Hepatocyte (in vitro differentiated cells): ENCODE data around the gene WNT7A. TPM values are rescaled to one million over a fixed set of nuclear protein-coding genes. Genes with fewer than 3 reads are reported as not detected.

ENCODE experiments used
- DNase-seq: peaks from one replicate; pipeline ENCODE4 v3.0.0-alpha.2; 2016; ENCODE audit warnings: low spot score
- H2AFZ ChIP-seq: fragments of 200-600 bp; sonication (generic); 2 replicates; pipeline ENCODE4 v1.6.0; 2016; ENCODE audit warnings: antibody characterized with exemption, mild to moderate bottlenecking
- H3K27ac ChIP-seq: fragments of 200-600 bp; sonication (generic); 2 replicates; pipeline ENCODE4 v1.5.1; 2016; ENCODE audit warnings: mild to moderate bottlenecking
- H3K27me3 ChIP-seq: fragments of 200-600 bp; sonication (generic); 2 replicates; pipeline ENCODE4 v1.6.1; 2016
- H3K36me3 ChIP-seq: fragments of 200-600 bp; sonication (generic); replicated peaks from 2 replicates; pipeline ENCODE4 v1.5.1; 2016; ENCODE audit warnings: low read depth; ENCODE audit not compliant: insufficient read depth
- H3K4me1 ChIP-seq: fragments of 200-600 bp; sonication (generic); 2 replicates; pipeline ENCODE4 v1.5.1; 2016; ENCODE audit warnings: mild to moderate bottlenecking, moderate library complexity; ENCODE audit not compliant: insufficient read depth
- H3K4me2 ChIP-seq: fragments of 200-600 bp; sonication (generic); 2 replicates; pipeline ENCODE4 v1.6.0; 2016
- H3K4me3 ChIP-seq: fragments of 200-600 bp; sonication (generic); 2 replicates; pipeline ENCODE4 v1.5.1; 2016; ENCODE audit warnings: mild to moderate bottlenecking
- H3K79me2 ChIP-seq: fragments of 200-600 bp; sonication (generic); 2 replicates; pipeline ENCODE4 v1.6.0; 2017; ENCODE audit warnings: mild to moderate bottlenecking
- H3K9me2 ChIP-seq: fragments of 200-600 bp; sonication (generic); replicated peaks from 2 replicates; pipeline ENCODE4 v1.6.0; 2017; ENCODE audit warnings: mild to moderate bottlenecking; ENCODE audit not compliant: insufficient read depth
- H3K9me3 ChIP-seq: fragments of 200-600 bp; sonication (generic); 2 replicates; pipeline ENCODE4 v1.5.1; 2016; ENCODE audit warnings: low read depth, mild to moderate bottlenecking
- H4K20me1 ChIP-seq: fragments of 200-600 bp; sonication (generic); 2 replicates; pipeline ENCODE4 v1.6.0; 2016; ENCODE audit warnings: mild to moderate bottlenecking; ENCODE audit not compliant: insufficient read depth, poor library complexity, severe bottlenecking
- EZH2 ChIP-seq: fragments of 200-600 bp; sonication (generic); IDR thresholded peaks from 2 replicates; pipeline ENCODE4 v1.6.1; 2016; ENCODE audit warnings: antibody characterized with exemption, mild to moderate bottlenecking, borderline replicate concordance
- EZH2phosphoT487 ChIP-seq: fragments of 200-600 bp; sonication (generic); IDR thresholded peaks from one replicate; pipeline ENCODE4 v1.6.1; 2018; ENCODE audit warnings: antibody characterized with exemption, mild to moderate bottlenecking, low read depth, moderate library complexity; ENCODE audit not compliant: unreplicated experiment, severe bottlenecking
- WGBS: methylation state at CpG from one replicate; pipeline ENCODE4 v1.1.6; 2016; ENCODE audit warnings: low lambda C conversion rate; ENCODE audit errors: missing lambda C conversion rate; 5-methylcytosine and 5-hydroxymethylcytosine counted together
- polyA plus RNA-seq: library from polyadenylated mRNA; unstranded; fragments of >200 nt; fragmentation: Nextera tagmentation; extraction: Ambion mirVana; gene quantifications from 2 replicates; pipeline ENCODE4 v1.2.1, GENCODE V29; 2016
- total RNA-seq: library from RNA; depleted of rRNA; stranded (reverse); fragments of >200 nt; gene quantifications from 2 replicates; pipeline ENCODE4 v1.2.3, GENCODE V29; 2014
- TF ChIP-seq, protein P1 (sequence below): fragments of 200-600 bp; sonication (generic); IDR thresholded peaks from 2 replicates; pipeline ENCODE4 v1.5.1; 2016; ENCODE audit warnings: antibody characterized with exemption, mild to moderate bottlenecking; ENCODE audit not compliant: poor library complexity

Gene WNT7A
- total and polyA plus RNA-seq, 2 experiments from 2014 or later, result 0.04 to 0.13 TPM

DNA sequence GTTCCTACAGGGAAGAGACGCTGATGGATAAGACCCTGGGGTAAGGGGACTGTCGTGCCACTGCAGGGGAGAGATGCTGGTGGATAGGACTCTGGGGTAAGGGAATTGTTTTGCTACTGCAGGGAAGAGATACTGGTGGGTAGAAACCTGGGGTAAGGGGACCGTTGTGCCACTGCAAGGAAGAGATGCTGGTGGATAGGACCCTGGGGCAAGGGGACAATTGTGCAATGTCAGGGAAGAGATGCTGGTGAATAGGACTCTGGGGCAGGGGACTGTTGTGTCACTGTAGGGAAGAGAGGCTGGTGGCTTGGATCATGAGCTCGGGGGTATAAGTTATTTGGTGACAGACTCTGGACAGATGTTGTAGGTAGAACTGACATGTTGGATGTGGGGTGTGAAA is 37.6 kb downstream of the WNT7A start:
- Histone ChIP-seq H3K27me3 (peaks cover 3% of the 10 kb centered on the region), H3K4me1 (no peaks in the 10 kb centered on the region), H3K4me2 (no peak overlapping the region), H3K27ac (no peak overlapping the region), H4K20me1 (no peaks in the 10 kb centered on the region), H3K36me3 (no peaks in the 10 kb centered on the region), H3K4me3 (no peak overlapping the region), H2AFZ (no peak overlapping the region), H3K9me2 (no peaks in the 10 kb centered on the region), H3K9me3 (no peaks in the 10 kb centered on the region), H3K79me2 (no peaks in the 10 kb centered on the region)
- no peak for TF ChIP-seq EZH2phosphoT487
- no peak for TF ChIP-seq EZH2
- TF ChIP-seq, protein P1, sequence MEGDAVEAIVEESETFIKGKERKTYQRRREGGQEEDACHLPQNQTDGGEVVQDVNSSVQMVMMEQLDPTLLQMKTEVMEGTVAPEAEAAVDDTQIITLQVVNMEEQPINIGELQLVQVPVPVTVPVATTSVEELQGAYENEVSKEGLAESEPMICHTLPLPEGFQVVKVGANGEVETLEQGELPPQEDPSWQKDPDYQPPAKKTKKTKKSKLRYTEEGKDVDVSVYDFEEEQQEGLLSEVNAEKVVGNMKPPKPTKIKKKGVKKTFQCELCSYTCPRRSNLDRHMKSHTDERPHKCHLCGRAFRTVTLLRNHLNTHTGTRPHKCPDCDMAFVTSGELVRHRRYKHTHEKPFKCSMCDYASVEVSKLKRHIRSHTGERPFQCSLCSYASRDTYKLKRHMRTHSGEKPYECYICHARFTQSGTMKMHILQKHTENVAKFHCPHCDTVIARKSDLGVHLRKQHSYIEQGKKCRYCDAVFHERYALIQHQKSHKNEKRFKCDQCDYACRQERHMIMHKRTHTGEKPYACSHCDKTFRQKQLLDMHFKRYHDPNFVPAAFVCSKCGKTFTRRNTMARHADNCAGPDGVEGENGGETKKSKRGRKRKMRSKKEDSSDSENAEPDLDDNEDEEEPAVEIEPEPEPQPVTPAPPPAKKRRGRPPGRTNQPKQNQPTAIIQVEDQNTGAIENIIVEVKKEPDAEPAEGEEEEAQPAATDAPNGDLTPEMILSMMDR, result no peak
- no peak for DNase-seq
- 75% methylated on average over 4 of the region's 4 CpGs for WGBS

DNA sequence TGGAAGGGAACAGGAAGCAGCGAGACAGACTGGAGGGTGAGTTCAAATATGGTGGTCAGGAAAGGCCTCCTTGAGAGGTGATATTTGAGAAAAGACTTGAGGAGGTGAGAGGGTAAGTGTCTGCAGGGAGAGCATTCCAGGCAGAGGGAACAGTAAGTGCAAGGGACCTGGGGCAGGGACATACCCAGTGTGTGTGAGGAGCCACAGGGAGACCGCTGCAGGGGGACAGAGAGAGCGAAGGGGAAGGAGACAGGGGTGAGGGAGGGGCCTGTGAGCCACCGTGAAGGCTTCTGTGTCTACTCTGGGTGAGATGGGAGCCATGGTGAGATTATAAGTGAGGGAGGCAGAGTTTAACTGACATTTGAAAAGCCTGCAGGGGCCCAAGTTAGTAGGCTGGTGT is 38.0 kb downstream of the WNT7A start:
- Histone ChIP-seq H3K4me2 (no peak overlapping the region), H3K4me1 (no peaks in the 10 kb centered on the region), H3K9me2 (no peaks in the 10 kb centered on the region), H3K27me3 (peaks cover 3% of the 10 kb centered on the region), H3K79me2 (no peaks in the 10 kb centered on the region), H3K4me3 (no peak overlapping the region), H3K36me3 (no peaks in the 10 kb centered on the region), H4K20me1 (no peaks in the 10 kb centered on the region), H3K9me3 (no peaks in the 10 kb centered on the region), H3K27ac (no peak overlapping the region), H2AFZ (no peak overlapping the region)
- 84% methylated on average over 3 of the region's 4 CpGs for WGBS
- no peak for DNase-seq
- TF ChIP-seq EZH2phosphoT487, result no peak
- TF ChIP-seq, protein P1, result no peak
- TF ChIP-seq EZH2, result no peak

DNA sequence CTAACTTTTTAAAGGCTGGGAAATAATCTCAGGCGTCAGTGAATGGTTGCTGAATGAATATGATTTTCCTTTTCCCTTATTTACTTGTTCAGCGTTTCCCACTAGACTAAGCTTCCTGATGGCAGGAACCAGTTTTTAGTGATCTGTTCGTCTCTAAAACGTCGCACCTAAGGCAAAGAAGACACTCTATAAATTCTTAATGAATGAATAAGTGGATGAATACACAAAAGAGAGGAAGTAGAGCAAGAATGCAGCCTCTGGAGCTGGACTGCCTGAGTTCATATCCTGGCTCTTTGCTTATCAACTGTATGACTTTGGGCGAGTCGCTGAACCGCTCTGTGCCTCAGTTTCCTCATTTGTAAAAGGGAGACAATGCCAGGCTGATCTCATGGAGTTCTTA is 38.7 kb downstream of the WNT7A start:
- 90% methylated on average over 8 of the region's 8 CpGs for WGBS
- Histone ChIP-seq H3K36me3 (no peaks in the 10 kb centered on the region), H4K20me1 (no peaks in the 10 kb centered on the region), H3K9me3 (no peaks in the 10 kb centered on the region), H3K4me3 (no peak overlapping the region), H3K27ac (no peak overlapping the region), H3K79me2 (no peaks in the 10 kb centered on the region), H3K9me2 (no peaks in the 10 kb centered on the region), H2AFZ (no peak overlapping the region), H3K4me1 (no peaks in the 10 kb centered on the region), H3K4me2 (no peak overlapping the region), H3K27me3 (peaks cover 3% of the 10 kb centered on the region)
- no peak for TF ChIP-seq EZH2
- TF ChIP-seq, protein P1, result no peak
- TF ChIP-seq EZH2phosphoT487, result no peak
- no peak for DNase-seq

DNA sequence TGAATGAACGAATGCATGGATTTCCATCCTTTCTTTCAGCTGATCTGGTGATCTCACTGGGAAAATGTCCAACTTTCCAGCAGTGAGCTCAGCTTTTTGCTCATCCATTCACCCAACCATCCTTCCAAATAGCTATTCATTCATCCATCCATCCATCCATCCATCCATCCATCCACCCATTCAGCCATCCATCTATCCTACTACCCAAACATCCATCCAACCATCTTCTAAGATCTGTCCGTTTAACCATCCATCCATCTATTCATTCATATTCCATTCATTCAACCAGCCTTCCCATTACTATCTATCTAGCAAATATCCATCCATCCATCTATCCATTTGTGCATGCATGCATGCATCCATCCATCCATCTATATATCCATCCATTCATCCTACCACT is 39.4 kb downstream of the WNT7A start:
- Histone ChIP-seq H3K4me2 (no peak overlapping the region), H3K4me1 (no peaks in the 10 kb centered on the region), H4K20me1 (no peaks in the 10 kb centered on the region), H3K79me2 (no peaks in the 10 kb centered on the region), H3K36me3 (no peaks in the 10 kb centered on the region), H3K27ac (no peak overlapping the region), H3K9me2 (no peaks in the 10 kb centered on the region), H3K9me3 (no peaks in the 10 kb centered on the region), H3K4me3 (no peak overlapping the region), H3K27me3 (peaks cover 3% of the 10 kb centered on the region), H2AFZ (no peak overlapping the region)
- TF ChIP-seq, protein P1, result no peak
- TF ChIP-seq EZH2phosphoT487 (no peak), EZH2 (no peak)
- no peak for DNase-seq
- WGBS, result 87% methylated on average over 2 of the region's 2 CpGs
